ENCODE results near the gene UNC5A.

The UNC5A gene

DNA sequence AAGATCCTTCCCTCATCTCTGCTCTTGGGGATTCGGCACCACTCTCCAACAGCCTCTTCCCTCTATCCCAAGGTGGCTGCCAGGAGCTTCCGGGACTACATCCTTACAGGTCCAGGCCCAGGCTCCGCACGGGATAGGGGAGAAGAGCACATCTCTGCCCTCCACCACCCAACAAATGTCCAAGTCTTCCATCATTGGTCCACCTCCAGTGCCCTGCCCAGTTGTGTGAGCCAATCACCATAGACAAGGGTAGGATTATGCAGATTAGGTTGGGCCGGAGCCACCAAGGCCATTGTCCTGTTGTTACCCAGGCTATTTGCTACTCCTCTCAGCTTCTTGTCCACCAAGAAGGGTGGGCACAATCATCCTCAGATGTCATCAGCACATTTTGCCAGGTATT is 9.1 kb downstream of the UNC5A start:
- no peak for DNase-seq (ENCODE audit: extremely low read depth in 1 of 2, low read depth in 1 of 2)

DNA sequence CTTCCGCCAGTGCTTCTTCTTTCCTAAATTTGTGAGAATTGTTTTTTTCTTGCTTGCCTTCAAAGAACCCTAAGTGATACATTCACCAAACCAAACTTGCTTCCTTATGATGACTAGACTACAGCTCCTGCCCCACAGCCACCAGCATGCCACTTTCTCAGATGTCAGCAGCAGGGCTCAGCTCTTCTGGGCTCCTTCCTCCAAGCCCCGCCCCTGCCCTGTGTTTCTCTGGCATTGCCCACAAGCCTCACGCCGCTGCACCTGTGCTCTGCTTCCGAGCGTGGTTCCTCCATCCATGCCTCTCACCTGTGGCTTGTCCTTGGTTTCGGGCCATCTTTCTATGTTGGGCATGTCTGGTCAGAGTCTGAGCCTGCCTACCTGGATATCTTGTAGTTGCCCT is 10.6 kb downstream of the UNC5A start:
- no peak for DNase-seq (ENCODE audit: extremely low read depth in 1 of 2, low read depth in 1 of 2)

GRCh38 chr5:176821441-176821840 is 11.1 kb downstream of the UNC5A start:
- DNase-seq (ENCODE audit: extremely low read depth in 1 of 2, low read depth in 1 of 2) = no peak

DNA sequence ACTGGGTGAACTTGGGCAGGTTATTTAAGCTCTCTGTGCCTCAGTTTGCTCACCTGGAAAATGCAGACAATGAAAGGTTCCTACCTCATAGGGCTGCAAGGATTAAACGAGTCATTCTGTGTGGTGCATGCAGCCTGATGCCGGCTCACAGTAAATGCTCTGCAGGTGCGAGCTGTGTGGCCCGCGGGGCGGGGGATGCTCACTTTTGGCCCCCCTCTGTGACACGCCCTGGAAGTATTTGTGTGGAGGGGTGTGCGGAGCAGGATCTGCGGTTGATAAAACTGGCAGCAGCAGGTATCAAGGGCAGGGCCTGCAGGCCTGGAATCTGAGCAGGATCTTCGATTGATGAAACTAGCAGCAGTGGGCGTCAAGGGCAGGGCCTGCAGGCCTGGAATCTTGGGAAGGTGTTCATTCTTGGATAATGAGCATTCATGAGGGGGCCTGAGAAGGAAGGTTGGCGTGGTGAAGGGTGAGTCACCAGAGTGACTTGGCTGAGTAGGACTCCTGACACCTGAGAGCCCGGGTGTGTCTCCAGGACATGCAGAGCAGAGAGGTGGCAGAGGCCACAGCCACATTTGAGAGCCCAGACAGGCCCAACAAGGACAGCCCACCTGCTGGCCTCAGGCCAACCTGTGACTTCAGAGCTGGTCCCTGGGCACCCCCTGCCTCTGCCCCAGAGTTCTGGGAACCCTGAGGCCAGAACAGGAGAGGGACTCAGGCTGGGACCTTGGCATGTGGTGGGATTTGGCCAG is 11.9 kb downstream of the UNC5A start:
- DNase-seq (ENCODE audit: extremely low read depth in 1 of 2, low read depth in 1 of 2) = no peak

- no peak for DNase-seq (ENCODE audit: extremely low read depth in 1 of 2, low read depth in 1 of 2)
These were observed 12.6 kb downstream of the UNC5A start for GRCh38 chr5:176822793-176823481.

- no peak for DNase-seq (ENCODE audit: extremely low read depth in 1 of 2, low read depth in 1 of 2)
These were observed 13.6 kb downstream of the UNC5A start for GRCh38 chr5:176823869-176824412.

GRCh38 chr5:176824604-176825003 is 14.2 kb downstream of the UNC5A start:
- no peak for DNase-seq (ENCODE audit: extremely low read depth in 1 of 2, low read depth in 1 of 2)

DNA sequence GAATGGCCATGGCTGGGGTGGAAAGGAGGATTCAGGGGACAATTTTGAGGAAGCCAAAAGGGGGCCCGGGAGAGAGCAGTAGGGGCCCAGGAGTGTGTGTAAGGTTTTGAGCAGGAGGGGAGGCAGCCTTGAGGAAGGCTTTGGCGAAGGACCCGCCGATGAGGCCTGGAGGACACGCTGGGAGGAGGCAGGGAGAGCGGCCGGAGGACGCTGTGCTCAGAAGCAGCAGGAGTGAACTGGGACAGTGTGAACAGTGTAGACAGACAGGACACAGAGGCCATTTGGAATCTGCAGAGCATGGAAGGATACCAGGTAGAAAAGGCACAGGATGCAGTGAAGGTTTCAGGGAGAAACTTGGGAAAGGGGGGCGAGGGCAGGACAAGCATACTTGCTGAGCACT is 14.9 kb downstream of the UNC5A start:
- no peak for DNase-seq (ENCODE audit: extremely low read depth in 1 of 2, low read depth in 1 of 2)

DNA sequence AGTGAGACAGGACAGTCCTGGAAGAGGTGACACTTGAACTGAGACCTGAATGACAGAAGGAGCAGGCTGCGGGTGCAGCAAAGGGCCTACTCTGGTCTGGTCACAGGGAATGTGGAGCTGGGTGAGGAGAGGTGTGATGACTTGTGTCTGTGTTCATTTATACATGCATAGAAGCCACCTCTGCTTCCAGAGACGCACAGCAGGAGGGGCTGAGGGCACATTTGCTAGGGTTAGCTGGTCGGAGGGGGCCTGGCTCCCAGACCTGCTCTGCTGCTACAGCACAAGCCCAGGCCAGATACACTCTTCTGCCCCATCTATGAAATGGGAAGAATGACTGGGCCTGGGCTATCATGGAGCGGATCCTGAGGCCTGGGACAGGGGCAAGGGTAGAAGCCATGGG is 15.6 kb downstream of the UNC5A start:
- no peak for DNase-seq (ENCODE audit: extremely low read depth in 1 of 2, low read depth in 1 of 2)

DNA sequence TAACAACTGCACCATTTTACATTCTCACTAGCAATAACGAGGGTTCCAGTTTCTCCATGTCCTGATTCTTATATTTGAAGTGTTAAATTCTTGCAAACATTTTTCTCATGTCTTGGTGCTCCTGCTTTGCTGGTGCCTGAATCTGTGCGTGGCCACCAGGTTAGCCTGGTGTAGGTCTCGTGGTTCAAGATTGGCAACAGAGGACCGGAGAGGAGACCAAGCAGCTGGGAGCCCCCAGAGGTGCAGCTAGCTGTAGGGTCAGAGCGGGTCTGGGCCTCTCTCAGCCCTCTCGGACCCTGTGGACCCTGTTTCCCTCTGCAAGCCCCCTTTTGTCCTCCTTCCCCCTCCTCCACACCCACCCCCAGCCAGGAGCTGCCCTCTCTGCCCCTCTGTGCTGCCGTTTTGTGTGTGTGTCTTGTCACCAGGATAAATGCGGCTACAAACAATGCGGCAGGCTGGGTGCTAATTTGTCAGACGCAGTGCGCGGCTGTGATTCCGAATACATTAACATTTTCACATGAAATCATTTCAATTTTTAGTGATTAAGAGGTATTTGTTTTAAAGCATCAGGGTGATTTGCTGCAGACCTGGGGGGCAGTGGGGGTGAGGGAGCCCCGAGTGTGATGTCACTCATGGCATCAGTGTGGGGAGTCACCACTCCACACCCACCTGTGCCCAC is 17.5 kb downstream of the UNC5A start:
- DNase-seq (ENCODE audit: extremely low read depth in 1 of 2, low read depth in 1 of 2) = no peak

- DNase-seq (ENCODE audit: extremely low read depth in 1 of 2, low read depth in 1 of 2) = no peak
These were observed 19.0 kb downstream of the UNC5A start for GRCh38 chr5:176829320-176829719.

DNA sequence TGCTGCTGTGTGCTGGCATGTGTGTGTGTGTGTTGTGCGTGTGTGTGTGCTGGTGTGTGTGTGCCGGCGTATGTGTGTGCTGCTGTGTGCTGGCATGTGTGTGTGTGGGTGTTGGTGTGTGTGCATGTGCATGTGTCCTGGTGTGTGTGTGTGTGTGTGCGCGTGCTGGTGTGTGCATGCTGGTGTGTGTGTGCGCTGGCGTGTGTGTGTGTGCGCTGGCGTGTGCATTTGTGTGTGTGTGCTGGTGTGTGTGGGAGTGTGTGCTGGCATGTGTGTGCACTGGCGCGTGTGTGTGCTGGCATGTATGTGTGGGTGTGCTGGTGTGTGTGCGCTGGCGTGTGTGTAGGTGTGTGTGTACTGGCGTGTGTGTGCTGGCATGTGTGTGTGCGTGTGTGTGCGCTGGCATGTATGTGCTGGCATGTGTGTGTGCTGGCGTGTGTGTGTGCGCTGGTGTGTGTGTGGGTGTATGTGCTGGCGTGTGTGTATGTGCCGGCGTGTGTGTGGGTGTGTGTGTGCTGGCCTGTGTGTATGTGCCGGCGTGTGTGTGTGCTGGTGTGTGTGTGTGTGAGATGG is 20.1 kb downstream of the UNC5A start:
- no peak for DNase-seq (ENCODE audit: extremely low read depth in 1 of 2, low read depth in 1 of 2)

DNA sequence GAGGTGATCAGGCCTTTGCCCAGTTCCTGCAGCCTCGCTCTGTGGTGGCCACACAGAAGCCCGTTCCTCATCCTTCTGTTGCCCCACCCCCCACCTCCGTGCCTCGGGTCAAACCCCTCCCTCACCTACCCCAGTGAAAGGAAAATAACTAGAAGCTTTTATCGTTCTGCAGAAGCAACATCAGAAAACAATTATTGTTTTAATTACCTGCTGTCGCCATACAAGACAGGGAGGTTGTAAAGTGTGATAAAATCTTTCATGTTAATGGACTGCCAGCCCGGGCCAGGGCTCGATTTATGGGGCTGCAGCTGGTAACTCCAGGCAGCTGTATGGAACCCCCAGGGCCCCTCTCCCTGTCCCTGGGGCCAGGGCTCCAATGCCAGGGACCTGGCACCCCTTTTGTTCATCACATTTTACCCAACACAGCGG is 20.6 kb downstream of the UNC5A start:
- no peak for DNase-seq (ENCODE audit: extremely low read depth in 1 of 2, low read depth in 1 of 2)

DNA sequence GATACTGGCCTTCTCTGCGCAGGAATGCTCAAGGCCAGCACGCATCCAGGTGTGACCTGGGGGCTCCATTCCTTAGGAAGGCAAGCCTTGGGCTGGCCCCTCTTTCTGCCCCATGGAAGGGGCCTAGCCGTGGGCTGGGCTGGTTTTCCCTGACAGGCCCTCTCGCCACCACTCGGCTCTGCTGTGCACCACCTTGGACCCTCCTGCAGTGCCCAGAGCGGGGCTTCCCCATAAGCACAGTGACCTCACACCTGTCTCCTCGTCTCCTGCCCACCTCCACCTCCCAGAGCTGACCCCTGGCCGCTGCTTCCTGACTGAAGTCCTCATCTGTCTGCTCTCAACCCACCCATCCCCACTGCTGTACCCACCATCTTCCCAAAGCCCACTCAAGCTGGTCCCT is 21.1 kb downstream of the UNC5A start:
- no peak for DNase-seq (ENCODE audit: extremely low read depth in 1 of 2, low read depth in 1 of 2)

DNA sequence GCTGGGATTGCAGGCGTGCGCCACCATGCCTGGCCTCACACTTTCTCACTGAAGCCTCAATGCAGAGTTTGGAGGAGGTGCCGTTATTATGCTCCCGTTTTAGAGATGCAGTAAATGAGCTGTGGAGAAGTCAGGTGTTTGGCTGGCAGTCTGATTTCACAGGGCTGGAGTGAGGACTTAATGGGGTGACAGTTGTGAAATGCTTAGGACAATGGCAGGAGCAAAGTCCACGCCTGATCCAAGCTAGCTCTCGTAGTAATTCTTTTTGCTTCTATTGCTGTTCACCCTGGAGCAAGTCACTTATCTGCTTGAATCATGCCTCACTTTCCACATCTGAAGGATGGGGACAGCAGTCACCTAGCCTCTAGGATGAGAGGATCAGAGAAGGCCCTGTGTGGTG is 21.8 kb downstream of the UNC5A start:
- no peak for DNase-seq (ENCODE audit: extremely low read depth in 1 of 2, low read depth in 1 of 2)

DNA sequence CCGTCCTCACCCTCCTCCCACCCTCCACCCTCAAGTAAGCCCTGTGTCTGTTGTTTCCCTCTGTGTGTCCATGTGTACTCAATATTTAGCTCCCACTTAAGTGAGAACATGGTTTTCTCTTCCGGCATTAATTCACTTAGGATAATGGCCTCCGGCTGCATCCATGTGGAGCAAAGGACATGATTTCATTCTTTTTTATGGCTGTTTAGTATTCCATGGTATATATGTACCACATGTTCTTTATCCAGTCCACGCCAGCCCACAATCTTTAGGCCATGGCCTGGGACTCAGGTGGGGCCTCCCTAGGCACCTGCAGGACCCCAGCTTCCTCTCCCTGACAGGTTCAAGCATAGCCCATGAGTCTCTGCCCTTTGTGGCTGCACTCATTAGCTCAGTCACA is 22.9 kb downstream of the UNC5A start:
- no peak for DNase-seq (ENCODE audit: extremely low read depth in 1 of 2, low read depth in 1 of 2)

GRCh38 chr5:176835918-176836317 is 25.6 kb downstream of the UNC5A start:
- DNase-seq (ENCODE audit: extremely low read depth in 1 of 2, low read depth in 1 of 2) = no peak

- DNase-seq (ENCODE audit: extremely low read depth in 1 of 2, low read depth in 1 of 2) = no peak
These were observed 26.7 kb downstream of the UNC5A start for GRCh38 chr5:176836811-176837706.

GRCh38 chr5:176837707-176838115 is 27.4 kb downstream of the UNC5A start:
- DNase-seq (ENCODE audit: extremely low read depth in 1 of 2, low read depth in 1 of 2) = peak; percentile 25 to 51

- DNase-seq (ENCODE audit: extremely low read depth in 1 of 2, low read depth in 1 of 2) = no peak
These were observed 33.3 kb downstream of the UNC5A start for GRCh38 chr5:176843673-176844072.

Data from stimulated activated CD8-positive, alpha-beta memory T cell treated with anti-CD3 and anti-CD28 coated beads, Interleukin-7, amount 100 ng/mL, for 48 hours (primary cell).